Breast epithelium (tissue), 3 donors: ENCODE results near the gene RAX2.

Source experiments
- POLR2AphosphoS5 ChIP-seq, 3 donors: sonication (generic); formaldehyde crosslinking; IDR thresholded peaks; one replicate each; pipeline ENCODE4 v1.6.1; 2017; ENCODE audit warnings: antibody characterized with exemption in 3 of 3
- TF ChIP-seq, protein P1 (sequence below), 3 donors: fragments of 450-650 bp; IDR thresholded peaks; one replicate each; pipeline ENCODE4 v1.5.1; 2016 to 2017; ENCODE audit warnings: antibody characterized with exemption in 3 of 3, mild to moderate bottlenecking in 3 of 3, moderate library complexity in 3 of 3

GRCh38 chr19:3771906-3772455 is at the start of gene RAX2:
- TF ChIP-seq, protein P1, sequence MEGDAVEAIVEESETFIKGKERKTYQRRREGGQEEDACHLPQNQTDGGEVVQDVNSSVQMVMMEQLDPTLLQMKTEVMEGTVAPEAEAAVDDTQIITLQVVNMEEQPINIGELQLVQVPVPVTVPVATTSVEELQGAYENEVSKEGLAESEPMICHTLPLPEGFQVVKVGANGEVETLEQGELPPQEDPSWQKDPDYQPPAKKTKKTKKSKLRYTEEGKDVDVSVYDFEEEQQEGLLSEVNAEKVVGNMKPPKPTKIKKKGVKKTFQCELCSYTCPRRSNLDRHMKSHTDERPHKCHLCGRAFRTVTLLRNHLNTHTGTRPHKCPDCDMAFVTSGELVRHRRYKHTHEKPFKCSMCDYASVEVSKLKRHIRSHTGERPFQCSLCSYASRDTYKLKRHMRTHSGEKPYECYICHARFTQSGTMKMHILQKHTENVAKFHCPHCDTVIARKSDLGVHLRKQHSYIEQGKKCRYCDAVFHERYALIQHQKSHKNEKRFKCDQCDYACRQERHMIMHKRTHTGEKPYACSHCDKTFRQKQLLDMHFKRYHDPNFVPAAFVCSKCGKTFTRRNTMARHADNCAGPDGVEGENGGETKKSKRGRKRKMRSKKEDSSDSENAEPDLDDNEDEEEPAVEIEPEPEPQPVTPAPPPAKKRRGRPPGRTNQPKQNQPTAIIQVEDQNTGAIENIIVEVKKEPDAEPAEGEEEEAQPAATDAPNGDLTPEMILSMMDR (IDR thresholded peaks at IDR 0.05) = no peak
- TF ChIP-seq POLR2AphosphoS5 (IDR thresholded peaks at IDR 0.05) = no peak
